HG02885 (cell line): ENCODE results near the gene JAK1.
"Not testable (repeated sequence)": the region's sequence is repeated elsewhere in the genome, so short reads cannot be mapped to it uniquely, and the experiment has no call there.

Experiments
- ATAC-seq: cut with Tn5 transposase; IDR thresholded peaks from one replicate; pipeline ENCODE4 v1.9.1; 2021; ENCODE audit warnings: mild to moderate bottlenecking; ENCODE audit not compliant: unreplicated experiment, poor library complexity

JAK1 gene

GRCh38 chr1:64966158-64966971, at the start of gene JAK1:
TSS of gene JAK1 (minus strand) at chr1:64966549. CDS start at chr1:64886264, 80,285 bp downstream.
- peak; percentile 75 for ATAC-seq

GRCh38 chr1:65014321-65014720, 48.0 kb upstream of the JAK1 start:
- ATAC-seq, result no peak

- no peak for ATAC-seq
These were observed 45.6 kb upstream of the JAK1 start for GRCh38 chr1:65011983-65012382.

GRCh38 chr1:65009724-65010420, 43.5 kb upstream of the JAK1 start:
- ATAC-seq, result no peak

- no peak for ATAC-seq
These were observed 42.8 kb upstream of the JAK1 start for GRCh38 chr1:65009176-65009575.

- ATAC-seq, result no peak
These were observed 40.5 kb upstream of the JAK1 start for GRCh38 chr1:65006806-65007205.

GRCh38 chr1:65003316-65003664, 36.9 kb upstream of the JAK1 start:
- no peak for ATAC-seq

- ATAC-seq, result peak; percentile 77
These were observed 36.4 kb upstream of the JAK1 start for GRCh38 chr1:65002508-65003315.

GRCh38 chr1:65002156-65002507, 35.8 kb upstream of the JAK1 start:
- ATAC-seq, result no peak

GRCh38 chr1:65001231-65001792, 35.0 kb upstream of the JAK1 start:
- peak; percentile 68 for ATAC-seq

- not testable (repeated sequence) for ATAC-seq
These were observed 32.1 kb upstream of the JAK1 start for GRCh38 chr1:64998425-64998948.

- no peak for ATAC-seq
These were observed 30.4 kb upstream of the JAK1 start for GRCh38 chr1:64996541-64997257.

GRCh38 chr1:64995316-64995715, 29.0 kb upstream of the JAK1 start:
- ATAC-seq, result no peak

- peak; percentile 99 for ATAC-seq
These were observed 20.8 kb upstream of the JAK1 start for GRCh38 chr1:64986903-64987871.

GRCh38 chr1:64984737-64985136, 18.4 kb upstream of the JAK1 start:
- no peak for ATAC-seq

GRCh38 chr1:64984106-64984505, 17.8 kb upstream of the JAK1 start:
- no peak for ATAC-seq

- no peak for ATAC-seq
These were observed 16.8 kb upstream of the JAK1 start for GRCh38 chr1:64983110-64983509.

- no peak for ATAC-seq
These were observed 15.5 kb upstream of the JAK1 start for GRCh38 chr1:64981601-64982533.
